ENCODE measurements around the gene ULBP3. TPM values are rescaled to one million over a fixed set of nuclear protein-coding genes. Genes with fewer than 3 reads are reported as not detected.

ULBP3 gene
- total and polyA plus RNA-seq, 2 of the 4 experiments (the other 2 are of a cell fraction): 11.1 to 35.1 TPM

GRCh38 chr6:150091476-150091875, 22.6 kb upstream of the ULBP3 start:
- no CpG with 5 or more reads among the region's 4 CpGs for WGBS, 2 experiments (ENCODE audit: extremely low coverage in 2 of 2, insufficient read length in 1 of 2)
- in situ Hi-C loops (cut with MboI; ENCODE audit: low sequenced_read_pairs): no loop called here

More at GRCh38 chr6:150091476-150091875, 22.6 kb upstream of the ULBP3 start:
- Histone ChIP-seq H2AK9ac (replicated peaks; ENCODE audit: low read depth, low read length, poor library complexity) (no peak overlapping the region), H2AFZ (replicated peaks; ENCODE audit: low read length, poor library complexity) (no peak overlapping the region), H2BK20ac (ENCODE audit: low read depth, low read length) (no peak overlapping the region), H3K9me1 (ENCODE audit: insufficient read depth, low read length) (no peaks in the 10 kb centered on the region), H4K91ac (ENCODE audit: insufficient read depth, low read depth, low read length) (no peak overlapping the region), H3K36me3 (ENCODE audit: control insufficient read depth, insufficient read depth, low read length) (no peaks in the 10 kb centered on the region), H4K20me1 (ENCODE audit: insufficient read depth, low read length) (no peaks in the 10 kb centered on the region), H3K27me3 (ENCODE audit: control insufficient read depth, insufficient read depth, low read length) (peaks cover 40% of the 10 kb centered on the region), H2BK15ac (ENCODE audit: low read depth, low read length) (no peak overlapping the region), H3K4ac (ENCODE audit: low read depth, low read length) (no peak overlapping the region), H3K4me1 (ENCODE audit: control insufficient read depth, insufficient read depth, low read length) (no peaks in the 10 kb centered on the region), H3K9me3 (ENCODE audit: control insufficient read depth, insufficient read depth, low read length) (no peaks in the 10 kb centered on the region), H3K4me2 (ENCODE audit: low read depth, low read length) (no peak overlapping the region), H3K9ac (ENCODE audit: low read depth, low read length) (no peak overlapping the region), H2BK120ac (ENCODE audit: low read depth, low read length) (no peak overlapping the region), H3K79me1 (ENCODE audit: low read depth in 1 of 2, low read length in 2 of 2) (no peaks in the 10 kb centered on the region), H3K27ac (ENCODE audit: insufficient read depth, low read length) (no peak overlapping the region), H3K23ac (ENCODE audit: low read depth, low read length) (no peak overlapping the region), H2BK5ac (ENCODE audit: low read depth, low read length, poor library complexity, severe bottlenecking) (no peak overlapping the region), H3K56ac (ENCODE audit: extremely low read depth, insufficient read depth, low read length) (no peak overlapping the region), H3K14ac (replicated peaks; ENCODE audit: low read depth, low read length) (no peak overlapping the region), H2AK5ac (ENCODE audit: low read depth, low read length) (no peak overlapping the region), H4K8ac (ENCODE audit: low read depth in 2 of 2, low read length in 2 of 2) (no peak overlapping the region), H4K5ac (ENCODE audit: low read depth, low read length) (no peak overlapping the region), H3K18ac (ENCODE audit: low read depth, low read length) (no peak overlapping the region), H3K4me3 (ENCODE audit: insufficient read depth, low read depth, low read length) (no peak overlapping the region)
- ChIA-PET CTCF (no interaction called here), POLR2A (ENCODE audit: unreplicated experiment) (no interaction called here)
- DNase-seq: no peak
- no peak for ATAC-seq (ENCODE audit: low read depth)
- intact Hi-C loops (cut with micrococcal nuclease) (no loop called here), dilution Hi-C loops (cut with HindIII; ENCODE audit: low sequenced_read_pairs, unreplicated experiment) (no loop called here)
- TF ChIP-seq MAZ (IDR thresholded peaks at IDR 0.05; ENCODE audit: borderline replicate concordance, low read depth, low read length) (no peak), USF2 (IDR thresholded peaks at IDR 0.05; ENCODE audit: low read depth, low read length) (no peak), SMC3 (IDR thresholded peaks at IDR 0.05; ENCODE audit: low read depth, low read length) (no peak), CHD1 (IDR thresholded peaks at IDR 0.05; ENCODE audit: low read depth, low read length) (no peak), CTCF (conservative IDR thresholded peaks at IDR 0.05; ENCODE audit: low read depth, low read length) (no peak), RFX5 (IDR thresholded peaks at IDR 0.05; ENCODE audit: low read depth, low read length) (no peak), MAFK (IDR thresholded peaks at IDR 0.05; ENCODE audit: low read depth, low read length) (no peak), BHLHE40 (IDR thresholded peaks at IDR 0.05; ENCODE audit: low read depth, low read length) (no peak), NFE2L2 (IDR thresholded peaks at IDR 0.05; ENCODE audit: low read depth, low read length) (no peak), CEBPB (IDR thresholded peaks at IDR 0.05; ENCODE audit: low read depth, low read length) (no peak), RAD21 (IDR thresholded peaks at IDR 0.05; ENCODE audit: low read length) (no peak), POLR2A (IDR thresholded peaks at IDR 0.05; ENCODE audit: low read depth, low read length) (no peak), RCOR1 (IDR thresholded peaks at IDR 0.05; ENCODE audit: insufficient replicate concordance, low read length) (no peak), ELK1 (IDR thresholded peaks at IDR 0.05; ENCODE audit: borderline replicate concordance, low read depth, low read length) (no peak), FOS (IDR thresholded peaks at IDR 0.05; ENCODE audit: low read depth, low read length) (no peak), MXI1 (IDR thresholded peaks at IDR 0.05; ENCODE audit: borderline replicate concordance, low read depth, low read length) (no peak)
- no TSS peak for BruUV-seq (replicated peaks)
